Mesothelial cell of epicardium (in vitro differentiated cells): ENCODE measurements around the gene CYB5B. TPM values are rescaled to one million over a fixed set of nuclear protein-coding genes. Genes with fewer than 3 reads are reported as not detected.

ENCODE experiments used
- DNase-seq, 2 experiments: peaks; one replicate each; pipeline ENCODE4 v3.0.0; 2021; ENCODE audit warnings: low spot score in 2 of 2; ENCODE audit not compliant: unreplicated experiment in 2 of 2
- H3K27ac Mint-ChIP-seq: 2 replicates; pipeline ENCODE4 v1.8.0; 2021; ENCODE audit warnings: mixed read lengths
- H3K27me3 Mint-ChIP-seq: 2 replicates; pipeline ENCODE4 v1.8.0; 2021; ENCODE audit warnings: low read depth, mixed read lengths
- H3K36me3 Mint-ChIP-seq: 2 replicates; pipeline ENCODE4 v1.8.0; 2021; ENCODE audit warnings: mixed read lengths
- H3K4me1 Mint-ChIP-seq: 2 replicates; pipeline ENCODE4 v1.8.0; 2021; ENCODE audit warnings: mixed read lengths
- H3K4me3 Mint-ChIP-seq: 2 replicates; pipeline ENCODE4 v1.8.0; 2021; ENCODE audit warnings: mild to moderate bottlenecking, moderate library complexity, mixed read lengths
- H3K9me3 Mint-ChIP-seq: 2 replicates; pipeline ENCODE4 v1.8.0; 2021; ENCODE audit warnings: mixed read lengths
- total RNA-seq: library from RNA; stranded (reverse); gene quantifications from 3 replicates; pipeline ENCODE4 v1.2.1, GENCODE V29; 2021
- TF ChIP-seq, protein P1 (sequence below): fragments of 200-600 bp; sonication (generic); IDR thresholded peaks from one replicate; pipeline ENCODE4 v1.5.0; 2021; ENCODE audit warnings: antibody characterized with exemption; ENCODE audit not compliant: unreplicated experiment

Gene CYB5B
- total RNA-seq, 1 donor from 2014 or later: 101 TPM

DNA sequence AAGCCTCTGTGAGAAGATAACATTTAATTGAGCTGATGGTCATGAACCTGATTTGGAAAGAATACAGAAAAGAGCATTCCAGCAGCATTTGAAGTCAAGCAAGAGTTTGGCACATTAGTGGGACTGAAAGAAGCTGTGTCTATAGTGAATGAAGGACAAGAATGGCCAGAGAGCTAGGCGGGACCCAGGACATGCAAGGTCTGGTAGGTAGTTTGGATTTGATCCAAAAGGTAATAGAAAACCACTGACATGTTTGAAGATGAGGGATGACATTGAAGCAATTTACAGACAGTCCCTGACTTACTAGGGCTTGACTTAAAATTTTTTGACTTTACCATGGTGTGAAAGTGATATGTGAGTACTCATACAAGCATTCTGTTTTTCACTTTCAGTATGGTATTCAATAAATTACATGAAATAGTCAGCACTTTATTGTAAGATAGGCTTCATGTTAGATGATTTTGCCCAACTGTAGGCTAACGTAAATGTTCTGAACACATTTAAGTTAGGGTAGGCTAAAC, 7.6 kb downstream of the CYB5B start:
- no peaks in the 10 kb centered on the region for H3K27me3 Mint-ChIP-seq
- peaks cover 20% of the 10 kb centered on the region for H3K4me1 Mint-ChIP-seq
- TF ChIP-seq, protein P1, sequence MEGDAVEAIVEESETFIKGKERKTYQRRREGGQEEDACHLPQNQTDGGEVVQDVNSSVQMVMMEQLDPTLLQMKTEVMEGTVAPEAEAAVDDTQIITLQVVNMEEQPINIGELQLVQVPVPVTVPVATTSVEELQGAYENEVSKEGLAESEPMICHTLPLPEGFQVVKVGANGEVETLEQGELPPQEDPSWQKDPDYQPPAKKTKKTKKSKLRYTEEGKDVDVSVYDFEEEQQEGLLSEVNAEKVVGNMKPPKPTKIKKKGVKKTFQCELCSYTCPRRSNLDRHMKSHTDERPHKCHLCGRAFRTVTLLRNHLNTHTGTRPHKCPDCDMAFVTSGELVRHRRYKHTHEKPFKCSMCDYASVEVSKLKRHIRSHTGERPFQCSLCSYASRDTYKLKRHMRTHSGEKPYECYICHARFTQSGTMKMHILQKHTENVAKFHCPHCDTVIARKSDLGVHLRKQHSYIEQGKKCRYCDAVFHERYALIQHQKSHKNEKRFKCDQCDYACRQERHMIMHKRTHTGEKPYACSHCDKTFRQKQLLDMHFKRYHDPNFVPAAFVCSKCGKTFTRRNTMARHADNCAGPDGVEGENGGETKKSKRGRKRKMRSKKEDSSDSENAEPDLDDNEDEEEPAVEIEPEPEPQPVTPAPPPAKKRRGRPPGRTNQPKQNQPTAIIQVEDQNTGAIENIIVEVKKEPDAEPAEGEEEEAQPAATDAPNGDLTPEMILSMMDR: no peak
- DNase-seq: no peak
- peak overlapping the region; percentile 65 for H3K27ac Mint-ChIP-seq
- H3K36me3 Mint-ChIP-seq: peaks cover 41% of the 10 kb centered on the region
- H3K9me3 Mint-ChIP-seq: peaks cover 7% of the 10 kb centered on the region
- no peak overlapping the region for H3K4me3 Mint-ChIP-seq

DNA sequence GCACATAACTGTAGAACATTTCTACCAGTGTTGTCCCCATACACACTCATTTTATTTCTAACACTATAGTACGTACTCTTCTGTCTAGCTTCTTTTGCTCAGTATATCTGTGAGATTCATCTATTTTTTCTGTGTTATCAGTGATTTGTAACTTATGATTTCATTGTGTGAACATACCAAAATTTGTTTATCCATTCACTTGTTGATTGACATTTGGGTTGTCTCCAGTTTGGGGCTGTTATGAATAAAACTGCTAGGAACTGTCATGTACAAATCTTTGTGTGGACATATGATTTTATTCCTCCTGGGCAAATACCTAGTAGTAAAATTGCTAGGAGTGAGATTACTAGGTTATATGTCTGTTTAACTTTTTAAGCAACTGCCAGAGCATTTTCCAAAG, 9.6 kb downstream of the CYB5B start:
- Mint-ChIP-seq H3K36me3 (peaks cover 34% of the 10 kb centered on the region), H3K4me3 (no peak overlapping the region), H3K27me3 (no peaks in the 10 kb centered on the region), H3K9me3 (peaks cover 5% of the 10 kb centered on the region), H3K27ac (no peak overlapping the region), H3K4me1 (peaks cover 20% of the 10 kb centered on the region)
- no peak for DNase-seq
- TF ChIP-seq, protein P1: no peak

DNA sequence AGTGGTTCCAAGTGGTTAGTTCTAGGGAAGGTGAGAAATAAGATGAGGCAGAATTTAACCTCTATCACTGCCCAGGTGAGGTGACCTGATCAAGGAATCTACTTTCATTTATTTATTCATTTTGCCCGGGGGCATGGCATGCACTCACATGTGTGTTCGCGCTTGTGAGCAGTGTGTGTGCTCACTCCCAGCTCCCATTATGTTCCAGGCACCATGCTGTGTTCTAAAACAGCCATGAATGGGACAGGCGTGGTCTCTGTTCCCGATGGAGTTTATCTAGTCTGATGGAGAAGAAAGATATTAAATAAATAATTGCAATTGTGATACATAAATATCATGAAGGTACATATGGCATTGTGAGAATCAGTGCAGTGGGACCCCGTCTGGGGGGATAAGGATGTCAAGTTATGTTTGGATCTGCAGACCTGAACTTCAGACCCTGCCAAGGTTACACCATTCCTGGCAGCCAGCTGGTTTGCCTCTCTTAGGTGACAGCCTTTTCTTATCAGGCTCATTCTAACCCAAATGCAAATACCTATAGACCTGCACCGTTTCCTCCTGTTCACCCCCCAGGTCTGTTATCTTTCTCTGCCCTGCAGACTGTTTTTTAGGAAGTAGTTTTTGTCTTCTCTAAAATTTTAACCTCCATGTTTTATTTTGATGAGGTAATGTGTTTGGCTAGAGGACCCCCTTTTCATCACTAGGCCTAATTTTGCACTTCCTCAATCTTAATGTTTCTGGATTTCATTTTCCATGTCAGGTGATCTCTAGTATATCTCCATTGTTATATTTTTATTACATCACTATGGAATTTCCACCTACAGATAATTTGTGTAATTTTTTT, 11.8 kb downstream of the CYB5B start:
- TF ChIP-seq, protein P1: no peak
- no peaks in the 10 kb centered on the region for H3K27me3 Mint-ChIP-seq
- H3K27ac Mint-ChIP-seq: peak overlapping the region; percentile 81
- H3K4me1 Mint-ChIP-seq: peaks cover 22% of the 10 kb centered on the region
- H3K9me3 Mint-ChIP-seq: peaks cover 4% of the 10 kb centered on the region
- DNase-seq: no peak
- H3K36me3 Mint-ChIP-seq: peaks cover 32% of the 10 kb centered on the region
- no peak overlapping the region for H3K4me3 Mint-ChIP-seq

DNA sequence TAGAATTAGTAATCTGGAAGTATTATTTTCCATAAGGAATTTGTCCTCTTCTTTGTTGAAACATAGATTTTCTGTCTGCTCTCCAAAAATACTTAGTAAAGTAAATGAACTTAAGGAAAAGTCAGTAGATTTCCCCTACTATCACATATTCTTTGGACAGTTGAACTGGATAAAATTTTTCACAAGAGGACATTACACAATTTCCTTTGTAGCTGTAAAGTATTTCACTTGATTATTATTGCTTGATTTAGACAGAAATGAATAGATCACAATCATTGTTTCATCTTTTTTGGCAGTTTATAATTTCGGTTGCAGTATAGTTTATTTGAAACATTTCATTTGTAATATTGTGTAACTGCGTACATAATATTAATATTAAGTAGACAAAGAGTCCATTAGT, 12.5 kb downstream of the CYB5B start:
- Mint-ChIP-seq H3K36me3 (peaks cover 30% of the 10 kb centered on the region), H3K4me1 (peaks cover 24% of the 10 kb centered on the region), H3K27ac (peak overlapping the region; percentile 81)

DNA sequence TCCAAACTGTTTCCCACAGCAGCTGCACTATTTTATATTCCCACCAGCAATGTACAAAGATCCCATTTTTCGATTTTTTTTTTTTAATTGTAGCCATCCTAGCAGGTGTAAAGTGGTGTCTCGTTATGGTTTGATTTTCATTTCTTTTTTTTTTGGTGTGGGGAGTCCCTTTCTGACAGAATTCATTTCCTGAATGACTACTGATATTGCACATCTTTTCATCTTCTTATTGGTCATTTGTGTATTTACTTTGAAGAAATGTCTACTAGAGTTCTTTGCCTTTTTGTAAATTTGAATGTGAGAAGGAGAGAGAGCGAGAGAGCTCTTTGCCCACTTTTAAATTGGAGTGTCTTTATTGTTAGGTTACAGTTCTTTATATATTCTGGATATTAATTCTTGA, 14.0 kb downstream of the CYB5B start:
- no peak overlapping the region for H3K4me3 Mint-ChIP-seq
- no peak overlapping the region for H3K27ac Mint-ChIP-seq
- peaks cover 30% of the 10 kb centered on the region for H3K4me1 Mint-ChIP-seq
- peaks cover 21% of the 10 kb centered on the region for H3K36me3 Mint-ChIP-seq
- no peaks in the 10 kb centered on the region for H3K27me3 Mint-ChIP-seq
- peaks cover 4% of the 10 kb centered on the region for H3K9me3 Mint-ChIP-seq
- TF ChIP-seq, protein P1: no peak
- DNase-seq: no peak

More for the DNA sequence above, 12.5 kb downstream of the CYB5B start:
- H3K4me3 Mint-ChIP-seq: no peak overlapping the region
- TF ChIP-seq, protein P1: no peak
- H3K9me3 Mint-ChIP-seq: peaks cover 4% of the 10 kb centered on the region
- H3K27me3 Mint-ChIP-seq: no peaks in the 10 kb centered on the region
- DNase-seq: no peak
